CD4-positive, alpha-beta T cell treated with Interferon alpha-2 for 1 hour (primary cell): ENCODE measurements around the gene HOXD12.

Experiments used
- DNase-seq, 2 donors: peaks; one replicate each; pipeline ENCODE4 v3.0.0-alpha.2; 2020 to 2022

HOXD12 gene

GRCh38 chr2:176093898-176094249, 5.7 kb upstream of the HOXD12 start:
- DNase-seq, result no peak

GRCh38 chr2:176094349-176094748, 5.2 kb upstream of the HOXD12 start:
- no peak for DNase-seq

GRCh38 chr2:176095421-176095820, 4.2 kb upstream of the HOXD12 start:
- DNase-seq, result no peak

- DNase-seq, result peak in 1 of 2 donors; percentile 31
Observed at GRCh38 chr2:176096243-176096985, 3.2 kb upstream of the HOXD12 start.

- DNase-seq, result peak; percentile 42 to 65
Observed at GRCh38 chr2:176096986-176097819, 2.4 kb upstream of the HOXD12 start.

GRCh38 chr2:176097820-176098365, 1.7 kb upstream of the HOXD12 start:
- no peak for DNase-seq

- DNase-seq, result no peak
Observed at GRCh38 chr2:176098366-176099158, 1.0 kb upstream of the HOXD12 start.

- DNase-seq, result no peak
Observed at GRCh38 chr2:176099159-176099727, 352 bp upstream of the HOXD12 start.

- DNase-seq, result no peak
Observed at GRCh38 chr2:176100547-176101140, 1.0 kb downstream of the HOXD12 start.

- DNase-seq, result no peak
Observed at GRCh38 chr2:176101216-176101830, 1.7 kb downstream of the HOXD12 start.

- DNase-seq, result no peak
Observed at GRCh38 chr2:176101842-176102241, 2.2 kb downstream of the HOXD12 start.

GRCh38 chr2:176102309-176102866, 2.8 kb downstream of the HOXD12 start:
- DNase-seq, result no peak

GRCh38 chr2:176103194-176103593, 3.6 kb downstream of the HOXD12 start:
- DNase-seq, result no peak

- DNase-seq, result no peak
Observed at GRCh38 chr2:176103742-176104315, 4.2 kb downstream of the HOXD12 start.

GRCh38 chr2:176104316-176105077, 4.9 kb downstream of the HOXD12 start:
- DNase-seq, result no peak

- DNase-seq, result no peak
Observed at GRCh38 chr2:176105078-176105729, 5.6 kb downstream of the HOXD12 start.

- no peak for DNase-seq
Observed at GRCh38 chr2:176105730-176106580, 6.4 kb downstream of the HOXD12 start.
